Peyer's patch (tissue), 4 donors: ENCODE results near the gene GAB1. TPM values are rescaled to one million over a fixed set of nuclear protein-coding genes. Genes with fewer than 3 reads are reported as not detected.
A peak's percentile ranks its signal among the peaks of the same experiment; 100 is the strongest.

Source experiments
- DNase-seq, 3 donors: peaks; one replicate each; pipeline ENCODE4 v3.0.0-alpha.2; 2017 to 2019
- H3K27ac ChIP-seq, 4 donors: fragments of 200-600 bp; sonication (generic); one replicate each; pipeline ENCODE4 v1.5.1; 2016 to 2019
- H3K27me3 ChIP-seq, 2 donors: fragments of 200-600 bp; sonication (generic); one replicate each; pipeline ENCODE4 v1.5.1; 2019
- H3K36me3 ChIP-seq, 3 donors: fragments of 200-600 bp; sonication (generic); one replicate each; pipeline ENCODE4 v1.5.1; 2016 to 2019
- H3K4me1 ChIP-seq, 4 donors: fragments of 200-600 bp; sonication (generic); one replicate each; pipeline ENCODE4 v1.5.1; 2016 to 2019
- H3K4me3 ChIP-seq, 4 donors: fragments of 200-600 bp; sonication (generic); 1 replicate in 3 of 4; 2 replicates in 1 of 4; pipeline ENCODE4 v1.5.1; 2016 to 2019; ENCODE audit warnings: mild to moderate bottlenecking in 1 of 4
- H3K9me3 ChIP-seq, 4 donors: fragments of 200-600 bp; sonication (generic); one replicate each; pipeline ENCODE4 v1.5.1; 2016 to 2019; ENCODE audit warnings: mild to moderate bottlenecking in 1 of 4
- CTCF ChIP-seq, 6 experiments: fragments of 450-650 bp in 4 of 6; fragments of 200-600 bp in 2 of 6; sonication (generic) in 1 of 6; IDR thresholded peaks; one replicate each; pipeline ENCODE4 v1.5.1; 2017 to 2019; ENCODE audit warnings: antibody characterized with exemption in 6 of 6, mild to moderate bottlenecking in 3 of 6, moderate library complexity in 1 of 6
- POLR2A ChIP-seq, 2 donors: fragments of 450-650 bp; IDR thresholded peaks; one replicate each; pipeline ENCODE4 v1.5.1; 2017; ENCODE audit warnings: antibody characterized with exemption in 2 of 2, mild to moderate bottlenecking in 2 of 2, moderate library complexity in 2 of 2
- total RNA-seq, 4 donors: library from RNA; depleted of rRNA; stranded (reverse); fragments of >200 nt; gene quantifications; one replicate each; pipeline ENCODE4 v1.1.0, GENCODE V29; 2016

The GAB1 gene
- total RNA-seq, 4 donors from 2014 or later, result 31.9 to 76.7 (median 40.5) TPM

GRCh38 chr4:143473334-143474126 lies 136.9 kb downstream of the GAB1 start:
- no peak for TF ChIP-seq CTCF (IDR thresholded peaks at IDR 0.05)
- DNase-seq, result no peak
- Histone ChIP-seq H3K9me3 (no peaks in the 10 kb centered on the region), H3K27me3 (no peaks in the 10 kb centered on the region), H3K4me3 (no peak overlapping the region), H3K27ac (no peak overlapping the region), H3K36me3 (peaks cover 0 to 27% (median 5%) of the 10 kb centered on the region in 3 donors), H3K4me1 (no peaks in the 10 kb centered on the region)

- peaks cover 0 to 2% (median 0%) of the 10 kb centered on the region in 3 donors for H3K36me3 ChIP-seq
- TF ChIP-seq POLR2A (IDR thresholded peaks at IDR 0.05), result no peak
- no peak for TF ChIP-seq CTCF (IDR thresholded peaks at IDR 0.05)
- H3K4me1 ChIP-seq, result no peaks in the 10 kb centered on the region
- no peak overlapping the region for H3K4me3 ChIP-seq
- no peaks in the 10 kb centered on the region for H3K9me3 ChIP-seq
- H3K27me3 ChIP-seq, result no peaks in the 10 kb centered on the region
- H3K27ac ChIP-seq, result no peak overlapping the region
- no peak for DNase-seq
Measured at GRCh38 chr4:143477487-143477886, 140.8 kb downstream of the GAB1 start.

- H3K9me3 ChIP-seq, result no peaks in the 10 kb centered on the region
- no peaks in the 10 kb centered on the region for H3K4me1 ChIP-seq
- H3K4me3 ChIP-seq, result no peak overlapping the region
- no peaks in the 10 kb centered on the region for H3K36me3 ChIP-seq
- TF ChIP-seq CTCF (IDR thresholded peaks at IDR 0.05) (no peak), POLR2A (IDR thresholded peaks at IDR 0.05) (no peak)
- DNase-seq, result no peak
- H3K27ac ChIP-seq, result no peak overlapping the region
- no peaks in the 10 kb centered on the region for H3K27me3 ChIP-seq
Measured at GRCh38 chr4:143481361-143481760, 144.7 kb downstream of the GAB1 start.

GRCh38 chr4:143482840-143483239 lies 146.2 kb downstream of the GAB1 start:
- Histone ChIP-seq H3K27ac (no peak overlapping the region), H3K4me3 (no peak overlapping the region), H3K9me3 (no peaks in the 10 kb centered on the region), H3K4me1 (no peaks in the 10 kb centered on the region), H3K36me3 (no peaks in the 10 kb centered on the region), H3K27me3 (no peaks in the 10 kb centered on the region)
- TF ChIP-seq CTCF (IDR thresholded peaks at IDR 0.05) (peak in 5 of 6 experiments; percentile 36 to 78 (median 64)), POLR2A (IDR thresholded peaks at IDR 0.05) (no peak)
- DNase-seq, result no peak

- no peaks in the 10 kb centered on the region for H3K27me3 ChIP-seq
- H3K36me3 ChIP-seq, result no peaks in the 10 kb centered on the region
- TF ChIP-seq POLR2A (IDR thresholded peaks at IDR 0.05) (no peak), CTCF (IDR thresholded peaks at IDR 0.05) (no peak)
- H3K9me3 ChIP-seq, result no peaks in the 10 kb centered on the region
- no peak for DNase-seq
- H3K4me3 ChIP-seq, result no peak overlapping the region
- no peak overlapping the region for H3K27ac ChIP-seq
- H3K4me1 ChIP-seq, result no peaks in the 10 kb centered on the region
Measured at GRCh38 chr4:143486314-143486713, 149.6 kb downstream of the GAB1 start.
